ENCODE measurements around the gene ZNF846.
"Not testable (repeated sequence)": the region's sequence is repeated elsewhere in the genome, so short reads cannot be mapped to it uniquely, and the experiment has no call there.

Gene ZNF846

DNA sequence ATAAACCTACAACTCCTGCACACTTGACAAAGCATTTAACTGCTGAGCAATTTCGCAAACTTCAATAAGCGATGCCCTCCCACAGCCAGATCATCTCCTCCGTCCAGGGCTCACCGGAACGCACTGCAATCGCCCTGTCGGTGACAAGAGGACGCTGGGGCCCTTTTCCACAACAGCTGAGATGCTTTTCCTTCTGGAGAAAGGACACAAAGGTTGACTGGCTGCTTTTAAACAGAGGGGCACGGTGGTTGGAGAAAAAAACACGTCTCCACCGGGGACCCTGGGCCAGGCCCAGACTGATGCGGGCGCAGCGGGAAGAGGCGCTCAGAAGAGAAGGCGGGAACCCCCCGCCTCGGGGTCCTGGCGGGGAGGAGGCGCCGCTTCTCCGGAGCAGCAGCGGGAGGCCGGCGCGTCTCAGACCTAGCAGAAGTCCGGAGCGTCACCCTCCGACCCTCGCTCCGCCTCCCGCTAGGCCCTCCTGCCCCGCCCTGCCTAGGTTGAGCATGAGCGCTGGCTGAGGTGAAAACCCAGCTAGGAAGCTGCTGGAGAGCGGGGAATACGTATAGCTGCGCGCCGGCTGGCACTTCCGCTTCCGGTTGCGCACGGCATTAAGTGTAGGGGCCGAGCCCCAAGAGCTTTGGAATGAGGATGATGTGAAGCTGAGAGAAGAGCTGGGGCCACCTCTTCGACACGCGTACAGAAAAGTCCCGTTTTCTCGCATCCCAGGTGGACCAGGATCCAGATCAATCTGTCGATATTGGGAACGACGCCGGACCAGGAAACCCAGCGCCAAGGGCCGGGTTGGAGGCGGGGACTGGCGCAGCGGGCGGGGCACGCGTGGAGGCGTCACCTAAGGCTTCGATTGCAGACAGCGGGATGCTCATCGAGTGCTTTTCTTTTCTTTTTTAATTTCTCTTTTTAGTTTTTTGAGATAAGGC, at the start of gene ZNF846:
ZNF846 (minus strand) TSS at position 564 of the 938 bp plus-strand sequence. CDS start 3,788 bp downstream, outside the sequence.
- TF ChIP-seq POLR2A (IDR thresholded peaks at IDR 0.05; ENCODE audit: low read depth, low read length): peak; percentile 74
- FAIRE-seq (peak; percentile 38), DNase-seq (ENCODE audit: insufficient read length, low spot score) (peak; percentile 95)

DNA sequence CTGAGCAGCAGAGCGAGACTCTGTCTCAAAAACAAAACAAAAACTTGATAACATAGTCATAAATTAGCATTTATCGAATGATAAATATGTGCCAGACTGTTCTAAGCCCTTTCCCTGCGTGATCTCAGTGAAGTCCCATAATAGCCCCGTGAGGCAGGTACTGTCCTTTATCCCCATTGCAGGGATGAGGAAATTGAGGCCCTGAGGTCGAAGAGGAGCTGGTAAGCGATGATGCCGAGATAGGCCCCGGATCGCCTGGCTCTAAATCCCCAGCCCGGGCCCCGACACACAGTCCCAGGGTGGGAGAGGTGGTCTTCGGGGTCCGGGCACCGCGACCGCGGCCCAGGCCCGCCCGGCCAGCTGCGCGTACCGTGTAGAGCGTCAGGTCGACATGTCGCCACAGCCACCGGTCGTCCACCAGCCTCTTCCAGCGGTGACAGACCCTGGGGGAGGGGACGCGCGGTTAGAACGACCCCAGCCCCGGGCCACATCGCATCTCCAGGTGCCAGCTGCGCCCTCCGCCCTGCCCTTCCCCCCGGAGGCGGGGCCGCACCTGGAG, 49.7 kb upstream of the ZNF846 start:
- FAIRE-seq: no peak
- no peak for TF ChIP-seq POLR2A (IDR thresholded peaks at IDR 0.05; ENCODE audit: low read depth, low read length)
- DNase-seq (ENCODE audit: insufficient read length, low spot score): no peak

DNA sequence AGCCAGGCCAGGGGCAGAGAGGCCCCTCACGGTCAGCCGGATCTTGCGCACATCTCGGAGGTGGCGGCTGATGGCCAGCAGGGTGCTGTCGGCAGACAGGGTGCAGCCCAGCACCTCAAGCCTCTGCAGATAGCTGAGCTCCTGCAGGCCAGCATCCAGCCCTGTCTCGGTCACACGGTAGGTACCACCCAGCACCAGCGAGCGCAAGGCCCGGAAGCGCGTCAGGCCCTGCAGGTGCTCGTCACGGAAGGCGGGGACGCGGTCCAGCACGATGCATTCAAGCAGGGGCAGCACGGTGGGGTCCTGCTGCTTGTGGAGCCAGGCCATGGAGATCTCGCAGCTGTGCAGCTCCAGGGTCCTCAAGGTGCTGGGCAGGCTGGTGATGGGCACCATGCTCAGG, 42.6 kb upstream of the ZNF846 start:
- no peak for FAIRE-seq
- no peak; the same call in 1 of the 2 replicates for TF ChIP-seq POLR2A (IDR thresholded peaks at IDR 0.05; ENCODE audit: low read depth, low read length)
- DNase-seq (ENCODE audit: insufficient read length, low spot score): no peak

DNA sequence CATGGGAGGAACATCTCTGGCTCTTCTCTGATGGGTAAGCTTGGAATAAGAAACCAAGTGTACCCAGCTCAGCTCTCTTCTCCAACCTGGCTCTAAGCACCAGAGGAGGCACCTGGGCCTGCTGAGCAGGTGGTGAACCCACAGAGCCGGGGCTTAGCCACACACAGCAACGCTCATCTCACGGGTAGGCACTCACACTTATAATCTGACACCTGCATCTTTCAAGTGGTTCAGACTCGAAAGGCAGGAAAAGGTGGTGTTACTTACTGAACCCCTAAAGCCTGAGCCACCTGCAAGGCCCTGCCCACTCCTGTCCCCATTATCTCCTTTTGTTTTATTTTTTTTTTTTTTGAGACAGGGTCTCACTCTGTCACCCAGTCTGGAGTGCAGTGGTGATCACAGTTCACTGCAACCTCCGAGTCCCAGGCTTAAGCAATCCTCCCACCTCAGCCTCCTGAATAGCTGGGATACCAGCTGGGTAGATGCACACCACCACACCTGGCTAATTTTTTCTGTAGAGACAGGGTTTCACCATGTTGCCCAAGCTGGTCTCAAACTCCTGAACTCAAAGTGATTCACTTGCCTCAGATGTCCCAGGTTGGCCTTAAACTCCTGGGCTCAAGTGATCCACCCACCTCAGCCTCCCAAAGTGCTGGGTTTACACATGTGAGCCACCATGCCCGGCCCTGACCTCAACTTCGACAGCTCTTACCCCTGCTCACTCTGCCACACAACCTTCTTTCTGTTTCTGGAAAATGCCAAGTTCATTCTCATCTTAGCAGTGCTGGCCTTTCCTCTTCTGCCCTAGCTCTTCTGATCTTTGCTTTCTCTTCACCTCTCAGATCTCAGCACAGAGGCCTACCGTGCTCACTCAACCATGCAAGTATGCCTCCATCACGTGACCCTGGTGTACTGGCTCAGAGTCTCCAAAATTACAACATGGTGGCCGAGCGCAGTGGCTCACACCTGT, 40.6 kb upstream of the ZNF846 start:
- DNase-seq (ENCODE audit: insufficient read length, low spot score): no peak
- no peak for TF ChIP-seq POLR2A (IDR thresholded peaks at IDR 0.05; ENCODE audit: low read depth, low read length)

DNA sequence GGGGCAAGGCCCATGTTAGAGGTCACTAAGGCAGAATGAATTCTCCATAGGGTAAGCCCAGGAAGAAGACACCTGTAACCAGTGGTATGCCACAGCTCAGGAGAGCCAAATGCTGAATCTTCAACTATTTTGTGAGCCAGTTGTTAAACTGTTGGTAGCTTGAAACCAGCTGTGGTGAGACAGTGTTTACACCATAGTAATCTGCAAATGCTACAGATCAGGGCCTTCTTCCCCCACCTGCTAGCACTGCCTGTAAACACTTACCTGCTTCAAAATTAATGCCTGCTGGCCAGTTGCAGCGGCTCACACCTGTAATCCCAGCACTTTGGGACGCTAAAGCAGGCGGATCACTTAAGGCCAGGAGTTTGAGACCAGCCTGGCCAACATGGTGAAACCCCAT, 38.3 kb upstream of the ZNF846 start:
- FAIRE-seq: no peak

More for the DNA sequence above, 40.6 kb upstream of the ZNF846 start:
- no peak for FAIRE-seq

DNA sequence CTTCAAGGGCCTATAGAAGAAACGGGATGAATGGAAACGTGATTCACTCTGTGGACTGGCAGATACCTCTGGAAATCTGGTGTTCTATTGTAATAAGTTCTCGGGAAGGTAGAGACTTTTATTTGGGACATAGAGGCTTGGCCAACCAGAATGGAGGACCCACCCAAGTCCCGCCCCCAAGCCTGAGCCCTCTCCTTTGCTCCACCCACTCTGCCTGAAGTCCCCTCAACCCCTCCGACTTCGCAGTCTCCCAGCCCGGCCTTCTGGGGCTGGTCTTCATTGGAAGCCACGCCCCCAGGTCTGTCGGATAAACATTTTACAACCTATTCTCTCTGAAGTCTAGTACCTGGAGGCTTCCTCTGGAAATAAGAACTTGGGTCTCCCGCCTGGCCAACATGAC, 33.4 kb upstream of the ZNF846 start:
- DNase-seq (ENCODE audit: insufficient read length, low spot score) (no peak), FAIRE-seq (no peak)
- no peak for TF ChIP-seq POLR2A (IDR thresholded peaks at IDR 0.05; ENCODE audit: low read depth, low read length)

More for the DNA sequence above, 38.3 kb upstream of the ZNF846 start:
- no peak for TF ChIP-seq POLR2A (IDR thresholded peaks at IDR 0.05; ENCODE audit: low read depth, low read length)
- no peak for DNase-seq (ENCODE audit: insufficient read length, low spot score)

DNA sequence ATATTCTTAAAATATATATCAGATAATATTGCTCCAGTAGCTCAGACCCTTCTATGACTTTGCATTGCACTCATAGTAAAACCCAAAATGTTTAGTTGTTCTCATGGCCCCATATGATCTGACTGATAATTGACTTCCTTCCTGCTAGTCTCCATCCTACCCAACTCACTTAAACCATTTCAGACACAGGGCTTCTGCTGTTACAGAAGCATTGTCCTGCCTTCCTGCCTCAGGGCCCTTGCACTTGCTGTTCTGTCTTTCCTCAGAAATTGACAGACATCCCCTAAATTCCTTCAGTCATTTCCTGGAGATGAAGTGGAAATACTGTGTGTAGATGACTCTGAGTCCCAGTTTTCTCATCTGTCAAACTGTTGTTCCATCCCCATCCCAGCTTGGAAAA, 30.6 kb upstream of the ZNF846 start:
- no peak for TF ChIP-seq POLR2A (IDR thresholded peaks at IDR 0.05; ENCODE audit: low read depth, low read length)
- no peak for FAIRE-seq

DNA sequence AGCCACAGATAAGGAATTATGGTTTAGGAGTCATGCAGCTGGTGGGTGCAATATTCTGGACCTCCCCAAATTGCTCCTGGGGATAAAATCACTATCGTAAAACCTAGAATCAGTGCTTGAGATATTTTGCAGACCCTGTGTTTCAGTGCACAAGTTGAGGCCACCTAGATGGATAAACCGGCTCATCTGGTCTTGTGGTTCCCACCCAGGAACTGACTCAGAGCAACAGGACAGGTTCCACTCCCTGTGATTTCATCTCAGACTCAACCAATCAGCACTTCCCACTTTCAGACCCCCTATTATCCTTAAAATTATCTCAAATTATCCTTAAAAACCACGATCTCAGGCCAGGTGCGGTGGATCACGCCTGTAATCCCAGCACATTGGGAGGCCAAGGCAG, 29.3 kb upstream of the ZNF846 start:
- DNase-seq (ENCODE audit: insufficient read length, low spot score): no peak

More for the DNA sequence above, 30.6 kb upstream of the ZNF846 start:
- DNase-seq (ENCODE audit: insufficient read length, low spot score): no peak

DNA sequence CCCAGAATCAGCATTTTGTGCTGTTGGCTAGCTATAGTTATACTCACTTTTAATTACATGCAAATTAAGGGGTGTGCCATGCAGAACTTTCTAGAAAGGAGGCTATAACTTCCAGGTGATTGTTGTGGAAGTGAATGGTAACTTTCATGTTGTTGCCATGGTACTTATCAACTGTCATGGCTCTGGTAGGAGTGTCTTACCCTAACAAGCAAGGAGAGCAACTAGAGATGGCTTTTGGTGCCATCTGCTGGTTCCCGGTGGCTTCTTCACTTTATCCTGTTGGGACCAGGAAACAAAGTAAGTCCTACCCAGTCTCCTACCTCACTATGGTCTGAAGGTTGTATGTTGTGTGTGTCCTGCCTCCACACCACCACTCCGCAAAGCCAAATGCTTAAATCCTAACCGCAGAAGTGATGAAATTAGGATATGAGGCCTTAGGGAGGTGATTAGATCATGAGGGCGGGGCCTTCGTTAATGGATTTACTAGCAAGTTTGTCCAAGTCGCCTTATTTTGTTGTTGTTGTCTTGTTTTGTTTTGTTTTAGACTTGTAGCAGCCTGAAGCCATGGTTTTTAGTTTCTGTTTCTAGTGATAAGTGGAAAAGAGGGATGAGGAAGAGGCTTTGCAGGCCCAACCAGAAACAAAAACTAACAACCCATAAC, 27.7 kb upstream of the ZNF846 start:
- TF ChIP-seq POLR2A (IDR thresholded peaks at IDR 0.05; ENCODE audit: low read depth, low read length): no peak
- peak; percentile 86 for FAIRE-seq
- peak; percentile 68 for DNase-seq (ENCODE audit: insufficient read length, low spot score)

More for the DNA sequence above, 29.3 kb upstream of the ZNF846 start:
- FAIRE-seq: no peak
- TF ChIP-seq POLR2A (IDR thresholded peaks at IDR 0.05; ENCODE audit: low read depth, low read length): no peak

DNA sequence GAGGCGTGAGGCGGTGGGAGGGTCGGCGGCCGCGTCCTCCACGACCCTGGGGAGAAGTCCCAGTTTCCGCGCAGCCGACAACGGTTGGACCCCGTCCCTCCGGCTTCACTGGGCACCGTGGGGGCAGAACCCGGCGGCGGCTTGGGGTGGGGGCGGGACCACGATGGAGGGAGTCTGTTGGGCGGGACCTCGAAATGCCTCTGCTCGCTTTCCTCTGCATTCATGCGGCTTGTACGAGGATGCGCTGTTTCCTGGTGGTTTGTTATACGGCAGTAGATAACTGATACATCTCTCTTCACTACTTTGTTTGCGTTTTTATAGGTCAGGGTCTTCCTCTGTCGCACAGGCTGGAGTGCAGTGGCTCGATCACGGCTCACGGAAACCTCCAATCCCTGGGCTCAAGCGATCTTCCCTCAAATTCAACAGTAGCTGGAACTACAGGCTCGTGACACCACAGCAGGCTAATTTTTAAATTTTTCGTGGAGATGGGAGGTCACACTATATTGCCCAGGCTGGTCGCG, 24.6 kb upstream of the ZNF846 start:
- DNase-seq (ENCODE audit: insufficient read length, low spot score) (no peak), FAIRE-seq (no peak)
- TF ChIP-seq POLR2A (IDR thresholded peaks at IDR 0.05; ENCODE audit: low read depth, low read length): no peak

DNA sequence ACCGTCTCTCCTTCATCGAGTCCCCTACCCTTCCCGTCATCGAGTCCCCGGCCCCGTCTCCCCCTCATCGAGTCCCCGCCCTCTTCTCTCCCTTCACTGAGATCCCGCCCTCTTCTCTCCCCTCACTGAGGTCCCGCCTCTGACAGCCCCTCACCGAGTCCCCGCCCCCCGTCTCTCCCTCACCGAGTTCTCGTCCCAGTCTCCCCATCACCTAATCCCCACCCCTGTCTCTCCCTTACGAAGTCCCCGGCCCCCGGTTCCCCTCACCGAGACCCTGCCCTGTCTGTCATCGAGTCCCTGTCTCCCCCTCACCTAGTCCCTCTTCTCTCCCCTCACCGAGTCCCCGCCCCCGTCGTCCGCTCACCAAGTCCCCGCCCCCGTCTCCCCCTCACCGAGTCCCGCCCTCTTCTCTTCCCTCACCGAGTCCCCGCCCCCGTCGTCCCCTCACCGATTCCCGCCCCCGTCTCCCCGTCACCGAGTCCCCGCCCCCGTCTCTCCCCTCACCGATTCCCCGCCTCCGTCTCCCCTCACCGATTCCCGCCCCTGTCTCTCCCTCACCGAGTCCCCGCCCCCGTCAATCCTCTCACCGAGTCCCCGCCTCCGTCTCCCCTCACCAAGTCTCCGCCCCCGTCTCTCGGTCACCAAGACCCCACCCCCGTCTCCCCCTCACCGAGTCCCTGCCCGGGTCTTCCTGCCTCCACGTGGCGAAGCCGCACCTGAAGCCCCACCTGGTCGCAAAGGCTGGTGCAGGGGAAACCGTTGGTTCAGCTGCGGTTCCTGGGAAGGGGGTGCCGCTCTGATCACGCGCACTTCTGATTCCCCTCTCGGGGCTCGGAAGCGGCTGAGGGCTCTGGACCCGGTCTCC, 23.9 kb upstream of the ZNF846 start:
- DNase-seq (ENCODE audit: insufficient read length, low spot score) (peak; percentile 56), FAIRE-seq (no peak)
- TF ChIP-seq POLR2A (IDR thresholded peaks at IDR 0.05; ENCODE audit: low read depth, low read length): no peak

DNA sequence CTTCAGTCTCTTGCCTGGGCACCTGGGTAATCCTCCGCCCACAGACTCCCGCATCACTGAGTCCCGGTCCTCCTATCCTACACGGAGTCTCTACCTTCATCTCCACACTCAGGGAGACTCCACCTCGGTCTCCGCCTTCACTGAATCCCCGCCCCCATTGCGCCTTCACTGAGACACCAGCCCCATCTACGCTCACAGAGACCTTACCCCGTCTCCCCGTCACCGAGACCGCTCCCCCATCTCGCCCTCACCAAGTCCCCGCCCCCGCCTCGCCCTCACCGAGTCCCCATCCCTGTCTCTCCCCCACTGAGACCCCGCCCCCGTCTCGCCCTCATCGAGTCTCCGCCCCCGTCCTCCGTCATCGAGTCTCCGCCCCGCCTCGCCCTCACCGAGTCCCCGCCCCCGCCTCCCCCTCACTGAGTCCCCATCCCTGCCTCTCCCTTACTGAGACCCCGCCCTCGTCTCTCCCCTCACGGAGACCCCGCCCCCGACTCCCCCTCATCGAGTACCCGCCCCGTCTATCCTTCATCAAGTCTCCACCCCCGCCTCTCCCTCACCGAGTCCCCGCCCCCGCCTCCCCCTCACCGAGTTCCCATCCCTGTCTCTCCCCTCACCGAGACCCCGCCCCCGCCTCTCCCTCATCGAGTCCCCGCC, 23.1 kb upstream of the ZNF846 start:
- DNase-seq (ENCODE audit: insufficient read length, low spot score) (peak; percentile 68), FAIRE-seq (no peak)
- no peak for TF ChIP-seq POLR2A (IDR thresholded peaks at IDR 0.05; ENCODE audit: low read depth, low read length)

DNA sequence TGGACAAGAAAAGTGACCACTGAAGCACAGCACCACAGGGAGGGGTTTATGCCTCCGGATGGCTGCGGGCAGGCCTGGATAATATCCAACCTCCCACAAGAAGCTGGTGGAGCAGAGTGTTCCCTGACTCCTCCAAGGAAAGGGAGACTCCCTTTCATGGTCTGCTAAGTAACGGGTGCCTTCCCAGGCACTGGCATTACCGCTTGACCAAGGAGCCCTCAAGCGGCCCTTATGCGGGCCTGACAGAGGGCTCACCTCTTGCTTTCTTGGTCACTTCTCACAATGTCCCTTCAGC, 22.5 kb upstream of the ZNF846 start:
- not testable (repeated sequence) for DNase-seq (ENCODE audit: insufficient read length, low spot score); FAIRE-seq

DNA sequence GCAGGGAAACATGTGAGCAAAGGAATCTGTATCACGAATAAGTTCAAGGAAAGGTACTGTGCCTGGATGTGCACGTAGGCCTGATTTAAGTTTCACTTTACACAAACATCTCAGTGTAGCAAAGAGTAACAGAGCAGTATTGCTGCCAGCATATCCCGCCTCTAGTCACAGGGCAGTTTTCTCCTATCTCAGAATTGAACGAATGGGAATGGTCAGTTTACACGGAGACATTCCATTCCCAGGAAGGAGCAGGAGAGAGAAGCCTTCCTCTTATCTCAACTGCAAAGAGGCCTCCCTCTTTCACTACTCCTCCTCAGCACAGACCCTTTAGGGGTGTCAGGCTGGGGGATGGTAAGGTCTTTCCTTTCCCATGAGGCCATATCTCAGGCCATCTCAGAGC, 21.0 kb upstream of the ZNF846 start:
- not testable (repeated sequence) for FAIRE-seq; DNase-seq (ENCODE audit: insufficient read length, low spot score)

Measured in H54 (cell line).